SK-N-MC (cell line): ENCODE data around the gene ADTRP.

Experiments
- EZH2 ChIP-seq: fragments of 200-600 bp; sonication (generic); IDR thresholded peaks from one replicate; pipeline ENCODE4 v1.6.1; 2017; ENCODE audit warnings: antibody characterized with exemption
- POLR2AphosphoS5 ChIP-seq: IDR thresholded peaks from 2 replicates; pipeline ENCODE4 v1.6.1; 2012; ENCODE audit warnings: mild to moderate bottlenecking, low read depth, low read length, borderline replicate concordance

- TF ChIP-seq POLR2AphosphoS5 (no peak), EZH2 (no peak)
These were observed 26.1 kb upstream of the ADTRP start for GRCh38 chr6:11804701-11805100.
